ENCODE measurements around the gene LRRFIP1.

DNA sequence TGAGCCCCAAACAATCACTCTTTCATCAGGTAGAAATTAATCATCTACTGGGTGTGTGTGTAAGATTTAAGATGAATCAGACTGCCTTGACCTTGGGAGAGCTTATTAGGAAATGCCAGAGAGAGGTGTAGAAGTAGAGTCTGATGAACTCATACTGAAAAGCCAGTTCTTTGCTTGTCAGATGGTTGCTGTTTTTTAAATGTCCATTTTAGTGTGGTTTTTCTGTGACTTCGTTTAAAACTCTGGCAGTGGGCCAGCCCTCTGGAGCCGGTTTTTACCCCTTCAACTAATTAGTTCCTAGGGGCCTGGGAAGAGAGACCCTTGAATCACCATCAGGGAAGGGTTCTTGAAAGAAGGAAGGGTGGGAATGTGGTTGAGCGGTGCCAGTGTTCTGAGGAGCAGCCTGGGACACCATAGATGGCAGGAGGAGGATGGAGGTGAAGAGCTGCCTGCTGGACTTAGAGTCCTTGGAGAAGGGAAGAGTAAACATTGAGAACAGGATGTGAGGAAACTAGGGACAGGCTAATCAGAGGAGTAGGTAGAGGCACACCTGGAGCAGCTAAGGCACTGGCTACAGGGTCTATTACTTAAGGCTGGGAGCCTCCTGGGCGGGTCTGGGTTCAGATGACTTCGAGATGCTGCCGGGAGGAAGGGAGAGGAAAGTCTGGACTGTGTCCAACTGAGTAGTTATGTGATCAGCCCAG, 66.1 kb downstream of the LRRFIP1 start:
- TF ChIP-seq POLR2A (IDR thresholded peaks at IDR 0.05; ENCODE audit: low read length) (no peak), GATA1 (IDR thresholded peaks at IDR 0.05; ENCODE audit: low read depth, low read length) (no peak)
